ENCODE results near the gene SH3D21.

The SH3D21 gene

GRCh38 chr1:36349839-36350238, 43.7 kb downstream of the SH3D21 start:
- TF ChIP-seq POLR2AphosphoS5 (IDR thresholded peaks at IDR 0.05; ENCODE audit: low read depth) (no peak), GABPA (IDR thresholded peaks at IDR 0.05; ENCODE audit: low read depth) (no peak), REST (IDR thresholded peaks at IDR 0.05; ENCODE audit: insufficient replicate concordance, low read depth) (no peak), SPI1 (IDR thresholded peaks at IDR 0.05; ENCODE audit: borderline replicate concordance, low read depth) (no peak), CTCF (IDR thresholded peaks at IDR 0.05; ENCODE audit: insufficient read depth, low read length) (no peak)
- no peak for DNase-seq (ENCODE audit: low read depth in 1 of 2, low spot score in 1 of 2)
- no peaks in the 10 kb centered on the region for H3K27me3 ChIP-seq (ENCODE audit: insufficient read depth, poor library complexity, severe bottlenecking)
- H3K27ac ChIP-seq (replicated peaks): no peak overlapping the region
- no peak overlapping the region for H3K4me3 ChIP-seq (replicated peaks; ENCODE audit: insufficient read depth, low read length)

- Histone ChIP-seq H3K27ac (replicated peaks) (no peak overlapping the region), H3K27me3 (ENCODE audit: insufficient read depth, poor library complexity, severe bottlenecking) (no peaks in the 10 kb centered on the region), H3K4me3 (replicated peaks; ENCODE audit: insufficient read depth, low read length) (no peak overlapping the region)
- DNase-seq (ENCODE audit: low read depth in 1 of 2, low spot score in 1 of 2): peak in 1 of 2 experiments; percentile 37
- TF ChIP-seq CTCF (IDR thresholded peaks at IDR 0.05; ENCODE audit: insufficient read depth, low read length) (no peak), REST (IDR thresholded peaks at IDR 0.05; ENCODE audit: insufficient replicate concordance, low read depth) (no peak), SPI1 (IDR thresholded peaks at IDR 0.05; ENCODE audit: borderline replicate concordance, low read depth) (no peak), POLR2AphosphoS5 (IDR thresholded peaks at IDR 0.05; ENCODE audit: low read depth) (no peak), GABPA (IDR thresholded peaks at IDR 0.05; ENCODE audit: low read depth) (no peak)
Observed at GRCh38 chr1:36350659-36351226, 44.6 kb downstream of the SH3D21 start.

DNA sequence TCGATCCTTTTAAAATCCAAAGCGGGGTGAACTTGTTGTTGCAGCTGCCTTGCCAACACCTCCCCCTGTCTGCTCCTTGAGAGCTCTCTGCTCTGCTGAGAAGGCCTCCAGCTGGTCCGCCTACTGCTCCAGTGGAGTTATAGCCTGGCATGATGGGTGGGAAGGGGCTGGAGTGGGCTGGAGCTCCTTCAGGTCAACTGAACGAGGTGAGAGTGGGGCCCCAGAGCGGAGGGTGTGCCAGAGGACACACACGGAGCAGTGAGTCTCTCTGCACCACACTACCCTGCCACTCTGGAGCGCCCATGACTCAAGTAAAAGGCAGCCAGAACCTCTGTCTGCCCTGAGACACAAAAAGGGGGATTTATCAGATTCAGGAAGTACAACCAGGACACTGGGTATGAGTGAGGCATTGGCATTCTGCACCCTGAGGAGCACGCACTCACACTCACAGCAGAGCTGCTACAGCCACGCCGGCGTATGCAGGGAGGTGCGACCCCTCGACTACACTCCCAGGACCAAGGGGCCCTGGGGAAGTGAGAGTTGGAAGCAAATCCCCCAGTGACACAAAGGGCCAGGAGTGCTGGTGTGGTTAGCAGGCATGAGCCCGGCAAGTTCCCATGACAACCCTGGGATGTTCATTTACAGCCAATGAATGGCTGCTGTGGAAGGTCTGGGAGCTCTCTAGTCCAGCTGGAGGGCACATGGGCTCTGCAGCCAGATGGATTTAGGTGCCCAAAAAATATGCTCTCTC, 45.2 kb downstream of the SH3D21 start:
- Histone ChIP-seq H3K4me3 (replicated peaks; ENCODE audit: insufficient read depth, low read length) (no peak overlapping the region), H3K27ac (replicated peaks) (no peak overlapping the region), H3K27me3 (ENCODE audit: insufficient read depth, poor library complexity, severe bottlenecking) (no peaks in the 10 kb centered on the region)
- DNase-seq (ENCODE audit: low read depth in 1 of 2, low spot score in 1 of 2): no peak
- TF ChIP-seq CTCF (IDR thresholded peaks at IDR 0.05; ENCODE audit: insufficient read depth, low read length) (no peak), SPI1 (IDR thresholded peaks at IDR 0.05; ENCODE audit: borderline replicate concordance, low read depth) (no peak), GABPA (IDR thresholded peaks at IDR 0.05; ENCODE audit: low read depth) (no peak), REST (IDR thresholded peaks at IDR 0.05; ENCODE audit: insufficient replicate concordance, low read depth) (no peak), POLR2AphosphoS5 (IDR thresholded peaks at IDR 0.05; ENCODE audit: low read depth) (no peak)

Measured in HL-60 (cell line).